ENCODE results near the gene GNAZ. TPM values are rescaled to one million over a fixed set of nuclear protein-coding genes. Genes with fewer than 3 reads are reported as not detected.

GNAZ gene
- total and polyA plus RNA-seq, 8 donors: 4.3 to 18.8 (median 9.4) TPM

DNA sequence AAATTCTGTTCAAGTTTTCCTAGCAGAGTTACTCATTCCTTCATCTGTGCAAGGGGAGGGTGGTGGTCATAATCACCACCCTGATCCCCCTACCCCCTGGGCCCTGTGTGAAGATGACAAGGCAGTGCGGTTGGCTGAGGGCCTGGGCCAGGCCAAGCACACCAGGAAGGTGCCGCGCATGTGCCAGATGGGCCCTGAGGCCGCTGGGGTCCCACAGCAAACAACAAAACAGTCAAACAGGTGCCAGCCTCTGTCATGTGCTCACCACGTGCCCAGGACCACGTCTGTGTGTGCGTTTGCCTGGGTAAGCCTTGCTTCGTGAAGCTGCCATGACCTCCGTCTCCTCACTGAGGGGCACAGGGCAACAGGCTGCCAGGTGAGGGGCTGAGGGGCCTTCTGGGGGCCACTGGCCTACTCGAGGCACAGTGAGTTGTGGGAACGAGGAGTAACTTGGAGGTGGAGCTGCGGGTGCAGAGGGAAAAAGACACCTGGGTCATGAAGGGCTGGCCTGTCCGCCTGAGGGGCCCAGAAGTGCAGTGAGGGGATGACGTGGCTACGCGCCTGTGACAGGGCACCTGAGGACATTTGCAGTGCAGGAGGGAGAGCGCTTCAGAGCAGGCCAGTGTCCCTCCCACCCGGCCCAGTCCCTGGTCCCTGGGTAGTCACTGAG, 45.6 kb downstream of the GNAZ start:
- H3K36me3 ChIP-seq: no peaks in the 10 kb centered on the region
- intact Hi-C loops (cut with DNase I; ENCODE audit: low total_unique reads): no loop called here
- H3K4me3 ChIP-seq: no peak overlapping the region
- 78 to 88% (median 83%) methylated on average over 13 to 18 of the region's 18 CpGs for WGBS, 5 donors
- peaks cover 5 to 47% (median 16%) of the 10 kb centered on the region in 4 donors for H3K4me1 ChIP-seq
- H3K27ac ChIP-seq: peak overlapping the region in 1 of 5 donors; percentile 2
- H3K27me3 ChIP-seq: no peaks in the 10 kb centered on the region
- no peaks in the 10 kb centered on the region for H3K9me3 ChIP-seq
- TF ChIP-seq POLR2AphosphoS5 (IDR thresholded peaks at IDR 0.05): no peak
- TF ChIP-seq, protein P1, sequence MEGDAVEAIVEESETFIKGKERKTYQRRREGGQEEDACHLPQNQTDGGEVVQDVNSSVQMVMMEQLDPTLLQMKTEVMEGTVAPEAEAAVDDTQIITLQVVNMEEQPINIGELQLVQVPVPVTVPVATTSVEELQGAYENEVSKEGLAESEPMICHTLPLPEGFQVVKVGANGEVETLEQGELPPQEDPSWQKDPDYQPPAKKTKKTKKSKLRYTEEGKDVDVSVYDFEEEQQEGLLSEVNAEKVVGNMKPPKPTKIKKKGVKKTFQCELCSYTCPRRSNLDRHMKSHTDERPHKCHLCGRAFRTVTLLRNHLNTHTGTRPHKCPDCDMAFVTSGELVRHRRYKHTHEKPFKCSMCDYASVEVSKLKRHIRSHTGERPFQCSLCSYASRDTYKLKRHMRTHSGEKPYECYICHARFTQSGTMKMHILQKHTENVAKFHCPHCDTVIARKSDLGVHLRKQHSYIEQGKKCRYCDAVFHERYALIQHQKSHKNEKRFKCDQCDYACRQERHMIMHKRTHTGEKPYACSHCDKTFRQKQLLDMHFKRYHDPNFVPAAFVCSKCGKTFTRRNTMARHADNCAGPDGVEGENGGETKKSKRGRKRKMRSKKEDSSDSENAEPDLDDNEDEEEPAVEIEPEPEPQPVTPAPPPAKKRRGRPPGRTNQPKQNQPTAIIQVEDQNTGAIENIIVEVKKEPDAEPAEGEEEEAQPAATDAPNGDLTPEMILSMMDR (IDR thresholded peaks at IDR 0.05): no peak
- no peak for TF ChIP-seq POLR2A (IDR thresholded peaks at IDR 0.05)
- no peak for TF ChIP-seq EP300 (IDR thresholded peaks at IDR 0.05)
- DNase-seq: no peak

DNA sequence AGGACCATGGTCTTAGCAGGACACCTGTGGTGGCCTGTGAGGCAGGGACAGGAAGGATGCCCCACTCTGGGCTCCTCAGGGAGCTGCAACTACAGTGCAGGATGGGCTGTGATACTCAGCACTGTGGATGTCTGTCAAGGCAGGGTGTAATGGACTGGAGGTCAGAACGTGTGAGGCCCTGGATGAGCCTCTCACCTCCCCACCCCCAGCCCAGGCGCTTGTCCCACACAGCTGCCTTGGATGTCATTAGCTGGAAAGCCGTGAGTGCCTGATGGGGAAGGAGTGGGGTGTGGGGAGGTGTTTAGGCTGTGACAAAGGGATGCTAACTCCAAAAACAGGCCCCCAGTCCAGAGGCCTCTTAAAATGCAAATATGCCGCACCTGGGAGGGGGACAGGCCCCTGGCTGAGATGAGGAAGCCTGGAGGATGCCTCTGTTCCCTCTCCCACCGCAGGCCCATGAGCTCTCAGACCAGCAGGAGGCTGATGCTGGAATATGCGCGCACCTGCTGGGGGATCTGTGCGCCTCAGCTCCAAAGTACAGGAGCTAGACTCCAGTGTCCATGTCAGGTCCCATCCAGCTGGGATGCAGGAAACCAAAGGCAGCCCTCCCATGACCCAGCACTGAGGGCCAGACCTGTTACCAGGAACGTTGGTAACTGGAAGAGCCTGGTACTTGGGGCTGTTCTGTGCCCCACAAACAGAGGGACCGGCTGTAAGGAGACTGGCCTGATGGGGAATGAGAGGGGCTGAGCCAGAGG, 46.4 kb downstream of the GNAZ start:
- Histone ChIP-seq H3K4me3 (no peak overlapping the region), H3K27ac (no peak overlapping the region), H3K36me3 (no peaks in the 10 kb centered on the region), H3K4me1 (peaks cover 5 to 47% (median 16%) of the 10 kb centered on the region in 4 donors), H3K9me3 (no peaks in the 10 kb centered on the region), H3K27me3 (no peaks in the 10 kb centered on the region)
- no peak for DNase-seq
- 72 to 89% (median 87%) methylated on average over 5 to 10 of the region's 10 CpGs for WGBS, 5 donors
- intact Hi-C loops (cut with DNase I; ENCODE audit: low total_unique reads): no loop called here
- TF ChIP-seq POLR2AphosphoS5 (IDR thresholded peaks at IDR 0.05) (no peak), POLR2A (IDR thresholded peaks at IDR 0.05) (no peak), EP300 (IDR thresholded peaks at IDR 0.05) (no peak)
- TF ChIP-seq, protein P1 (IDR thresholded peaks at IDR 0.05): no peak

DNA sequence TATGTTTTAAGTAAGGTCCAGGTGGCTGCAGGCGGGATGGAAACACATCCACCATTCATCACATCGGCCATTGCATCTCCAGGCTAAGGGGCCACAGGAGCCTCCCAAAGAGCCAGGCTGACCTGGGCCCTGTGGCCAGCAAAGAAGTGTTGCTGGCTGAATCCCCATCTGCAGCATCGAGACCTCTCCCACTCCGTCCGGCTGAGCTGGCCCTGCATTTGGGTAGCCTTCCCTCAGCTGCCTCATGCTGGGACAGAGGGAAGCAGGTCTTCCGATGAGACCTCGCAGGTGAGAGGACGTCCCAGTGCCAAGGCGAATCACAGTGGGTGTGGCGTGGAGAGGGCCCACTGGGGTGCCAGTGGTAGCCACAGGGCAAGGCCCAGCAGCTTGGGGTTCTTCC, 47.0 kb downstream of the GNAZ start:
- H3K9me3 ChIP-seq: no peaks in the 10 kb centered on the region
- intact Hi-C loops (cut with DNase I; ENCODE audit: low total_unique reads): no loop called here
- H3K27ac ChIP-seq: peak overlapping the region in 1 of 5 donors; percentile 59
- peaks cover 5 to 47% (median 16%) of the 10 kb centered on the region in 4 donors for H3K4me1 ChIP-seq
- TF ChIP-seq, protein P1 (IDR thresholded peaks at IDR 0.05): no peak
- TF ChIP-seq POLR2A (IDR thresholded peaks at IDR 0.05) (no peak), EP300 (IDR thresholded peaks at IDR 0.05) (no peak), POLR2AphosphoS5 (IDR thresholded peaks at IDR 0.05) (no peak)
- no peaks in the 10 kb centered on the region for H3K27me3 ChIP-seq
- H3K4me3 ChIP-seq: no peak overlapping the region
- no peak for DNase-seq
- H3K36me3 ChIP-seq: no peaks in the 10 kb centered on the region
- WGBS, 5 donors: 92 to 97% (median 96%) methylated on average over 8 to 10 of the region's 10 CpGs

DNA sequence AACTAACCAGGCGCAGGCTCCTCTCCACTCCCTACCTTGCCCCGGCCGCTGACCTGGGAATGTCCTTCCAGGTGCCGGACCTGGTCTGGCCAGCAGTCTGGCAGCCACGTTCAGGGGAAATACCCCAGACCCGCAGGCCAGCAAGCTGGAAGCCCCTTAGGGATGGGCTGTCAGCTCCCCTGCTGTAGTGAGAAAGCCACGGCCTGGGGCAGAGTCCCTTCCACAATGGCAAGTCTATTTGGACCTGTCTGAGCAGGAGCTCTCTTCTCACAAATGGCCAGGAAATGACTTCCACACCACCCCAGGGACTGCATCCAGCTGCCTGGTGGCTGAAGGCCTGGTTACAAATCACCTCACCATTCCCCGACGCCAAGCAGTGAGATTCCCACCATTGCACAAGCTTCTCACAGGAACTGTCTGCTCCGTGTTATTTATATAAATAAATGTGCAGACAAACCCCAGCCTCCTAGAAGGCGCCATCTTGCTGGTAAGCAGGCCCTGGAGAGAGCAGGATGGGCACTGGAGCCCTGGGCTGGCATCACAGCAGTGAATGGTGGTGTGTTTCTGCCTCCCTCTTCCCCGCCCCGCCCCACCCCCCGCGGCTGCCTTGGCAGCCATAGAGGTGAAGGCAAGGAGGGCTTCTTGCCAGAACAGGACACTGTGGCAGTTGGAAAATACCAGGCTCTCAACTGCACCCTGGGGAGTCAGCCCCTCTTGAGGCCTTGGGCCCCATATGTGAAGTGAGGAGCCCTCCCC, 47.8 kb downstream of the GNAZ start:
- peak overlapping the region in 1 of 5 donors; percentile 59 for H3K27ac ChIP-seq
- H3K36me3 ChIP-seq: peaks cover 0 to 4% (median 0%) of the 10 kb centered on the region in 4 donors
- H3K4me3 ChIP-seq: no peak overlapping the region
- H3K27me3 ChIP-seq: no peaks in the 10 kb centered on the region
- intact Hi-C loops (cut with DNase I; ENCODE audit: low total_unique reads): no loop called here
- no peaks in the 10 kb centered on the region for H3K9me3 ChIP-seq
- no peak for DNase-seq
- WGBS, 5 donors: 66 to 82% (median 77%) methylated on average over 10 to 15 of the region's 15 CpGs
- H3K4me1 ChIP-seq: peaks cover 5 to 40% (median 13%) of the 10 kb centered on the region in 4 donors
- no peak for TF ChIP-seq EP300 (IDR thresholded peaks at IDR 0.05)
- TF ChIP-seq POLR2A (IDR thresholded peaks at IDR 0.05): no peak
- TF ChIP-seq POLR2AphosphoS5 (IDR thresholded peaks at IDR 0.05): no peak
- TF ChIP-seq, protein P1 (IDR thresholded peaks at IDR 0.05): no peak

Measured in stomach (tissue), 9 donors.